Renal cortical epithelial cell (primary cell): ENCODE results near the gene GALNT10. TPM values are rescaled to one million over a fixed set of nuclear protein-coding genes. Genes with fewer than 3 reads are reported as not detected.

ENCODE experiments used
- DNase-seq: peaks from one replicate; pipeline ENCODE4 v3.0.0-alpha.2; 2011; ENCODE audit warnings: low read depth
- total RNA-seq: library from RNA; depleted of rRNA; stranded (reverse); fragments of >200 nt; gene quantifications from 2 replicates; pipeline ENCODE4 v1.2.3, GENCODE V29; 2014

GALNT10 gene
- total RNA-seq, 1 donor from 2014 or later: 78.5 TPM

DNA sequence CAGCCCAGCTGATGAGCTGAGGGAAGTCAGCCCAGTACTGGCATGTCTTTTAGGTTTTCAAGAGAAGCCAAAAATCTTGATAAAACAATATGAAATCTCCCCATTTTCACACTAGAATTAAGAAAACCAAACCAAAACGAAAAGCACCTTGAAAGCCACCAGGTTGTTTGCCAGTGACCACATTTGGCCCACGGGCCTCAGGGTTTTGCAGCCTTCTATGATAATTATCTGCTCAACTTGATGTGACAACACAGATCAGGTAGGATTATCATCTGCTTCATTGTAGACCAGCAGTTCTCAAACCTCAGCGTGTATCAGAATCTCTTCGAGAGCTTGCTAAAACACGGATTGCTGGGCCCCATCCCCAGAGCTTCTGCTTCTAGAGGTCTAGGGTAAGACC lies 101.4 kb downstream of the GALNT10 start:
- DNase-seq: no peak

GRCh38 chr5:154293219-154293618 lies 102.7 kb downstream of the GALNT10 start:
- no peak for DNase-seq

GRCh38 chr5:154295551-154295950 lies 105.0 kb downstream of the GALNT10 start:
- no peak for DNase-seq

- peak; percentile 59 for DNase-seq
Observed at GRCh38 chr5:154296525-154297159, 106.1 kb downstream of the GALNT10 start.

DNA sequence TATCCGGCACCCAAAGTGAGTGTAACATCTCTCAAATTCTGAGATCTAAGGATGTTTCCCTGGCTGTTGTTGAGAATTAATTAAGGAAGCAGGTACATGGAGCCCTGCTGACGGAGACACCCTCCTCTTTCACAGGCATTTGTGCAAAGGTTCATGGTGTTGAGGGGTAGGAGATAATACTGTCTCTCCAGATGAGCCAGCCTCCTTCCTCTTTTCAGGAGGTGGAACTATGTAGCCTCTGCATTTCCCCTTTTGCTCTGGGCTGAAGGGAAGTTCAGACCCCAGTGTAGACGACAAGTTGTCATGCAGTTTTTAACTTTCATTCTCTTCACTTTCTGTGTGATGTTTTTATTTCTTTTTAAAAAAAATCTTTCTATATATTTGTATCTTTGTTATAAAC lies 107.5 kb downstream of the GALNT10 start:
- DNase-seq: no peak

GRCh38 chr5:154300207-154300883 lies 109.8 kb downstream of the GALNT10 start:
- no peak for DNase-seq

GRCh38 chr5:154301726-154302125 lies 111.2 kb downstream of the GALNT10 start:
- DNase-seq: no peak

- peak; percentile 54 for DNase-seq
Observed at GRCh38 chr5:154302161-154302560, 111.6 kb downstream of the GALNT10 start.

- no peak for DNase-seq
Observed at GRCh38 chr5:154303133-154303532, 112.6 kb downstream of the GALNT10 start.

DNA sequence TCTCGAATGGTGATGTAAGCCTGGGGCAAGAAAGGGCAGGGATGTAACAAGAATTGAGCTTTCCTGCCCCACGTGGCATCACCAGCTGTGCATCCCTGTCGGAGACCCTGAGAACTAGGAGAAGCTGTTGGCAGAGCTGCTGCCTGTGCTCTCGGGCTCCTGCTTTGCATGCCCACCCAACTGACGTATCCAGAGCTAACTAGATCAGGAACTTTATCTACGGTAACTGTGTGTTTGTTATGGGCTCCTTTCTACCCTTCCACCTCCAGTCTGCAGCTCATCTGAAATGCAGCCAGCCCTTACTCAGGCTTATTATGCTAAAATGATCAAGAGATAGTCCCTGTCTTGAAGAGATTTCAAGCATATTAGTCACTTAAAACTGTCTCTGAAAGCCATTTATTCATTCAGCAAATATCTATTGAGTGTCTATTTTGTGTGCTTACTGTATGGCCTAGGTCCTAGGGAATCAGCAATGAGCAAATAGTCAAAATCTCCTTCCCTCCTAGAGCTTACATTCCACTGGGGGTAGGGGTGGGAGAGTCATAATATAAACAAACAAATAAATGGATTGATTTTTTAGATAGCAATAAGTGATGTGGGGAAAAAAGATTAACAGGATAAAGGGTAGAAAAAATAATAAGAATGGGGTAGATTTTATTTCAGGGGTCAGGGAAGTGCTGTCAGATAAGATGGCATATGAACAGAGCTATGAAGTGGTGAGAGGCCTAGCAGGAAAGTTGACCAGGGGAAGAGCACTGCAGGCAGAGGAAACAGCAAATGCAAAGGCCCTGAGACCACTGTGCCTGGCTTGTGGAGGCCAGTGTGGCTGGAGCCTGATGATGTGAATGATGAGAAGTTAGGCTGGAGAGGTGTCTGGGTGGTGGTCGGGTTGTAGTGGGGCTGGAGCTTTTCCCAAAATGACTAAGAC lies 118.2 kb downstream of the GALNT10 start:
- no peak for DNase-seq

- peak; percentile 81 for DNase-seq
Observed at GRCh38 chr5:154309371-154309745, 118.8 kb downstream of the GALNT10 start.

GRCh38 chr5:154309805-154310204 lies 119.3 kb downstream of the GALNT10 start:
- no peak for DNase-seq

DNA sequence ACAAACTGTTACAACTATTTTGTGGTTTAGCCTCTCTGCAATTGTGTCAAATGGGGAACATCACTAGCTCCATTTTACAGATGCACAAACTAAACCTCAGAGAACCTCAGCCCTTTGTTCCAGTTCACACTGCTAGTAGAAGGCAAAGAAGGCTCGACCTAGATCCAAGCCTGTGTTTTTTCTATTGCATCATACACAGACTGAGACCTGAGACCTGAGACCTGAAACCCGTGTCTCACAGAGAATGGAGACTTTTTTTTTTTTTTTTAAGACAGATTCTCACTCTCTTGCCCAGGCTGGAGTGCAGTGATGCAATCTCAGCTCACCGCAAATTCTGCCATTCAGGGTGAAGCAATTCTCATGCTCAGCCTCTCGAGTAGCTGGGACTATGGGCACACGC lies 120.8 kb downstream of the GALNT10 start:
- DNase-seq: peak; percentile 13

GRCh38 chr5:154312000-154312399 lies 121.5 kb downstream of the GALNT10 start:
- no peak for DNase-seq

- no peak for DNase-seq
Observed at GRCh38 chr5:154312576-154312975, 122.0 kb downstream of the GALNT10 start.

- DNase-seq: no peak
Observed at GRCh38 chr5:154313360-154314017, 123.0 kb downstream of the GALNT10 start.

DNA sequence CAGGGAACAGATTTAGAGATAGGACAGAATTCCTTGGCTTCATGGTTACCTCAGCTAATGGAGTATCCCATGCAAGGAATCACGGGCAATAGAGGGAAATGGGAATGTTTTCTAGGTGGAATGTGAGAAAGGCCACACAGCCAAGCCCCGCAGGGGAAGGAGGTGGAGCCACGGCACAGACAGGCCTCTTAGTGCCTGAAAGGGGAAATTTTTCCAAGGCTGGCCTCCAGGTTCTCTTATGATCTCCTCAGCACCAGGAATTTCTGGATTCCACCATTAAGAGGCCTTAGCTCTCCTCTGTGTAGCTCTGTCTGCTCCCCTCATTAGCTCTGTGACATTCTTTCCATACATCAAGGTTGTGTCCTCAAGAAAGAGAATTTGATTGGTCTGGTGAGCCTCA lies 124.7 kb downstream of the GALNT10 start:
- DNase-seq: no peak

- no peak for DNase-seq
Observed at GRCh38 chr5:154315756-154316155, 125.2 kb downstream of the GALNT10 start.

- DNase-seq: peak; percentile 83
Observed at GRCh38 chr5:154316223-154316935, 125.8 kb downstream of the GALNT10 start.

GRCh38 chr5:154317916-154318315 lies 127.4 kb downstream of the GALNT10 start:
- no peak for DNase-seq

GRCh38 chr5:154318691-154319090 lies 128.2 kb downstream of the GALNT10 start:
- no peak for DNase-seq
